ENCODE data around the gene TNC. TPM values are rescaled to one million over a fixed set of nuclear protein-coding genes. Genes with fewer than 3 reads are reported as not detected.

The TNC gene
- total RNA-seq, 2 experiments from 2014 or later: 0.03 TPM; not detected in 1

- DNase-seq: no peak
- no peaks in the 10 kb centered on the region for H3K9me3 Mint-ChIP-seq
- ATAC-seq (ENCODE audit: low read depth): no peak
- peaks cover 7% of the 10 kb centered on the region for H3K4me1 Mint-ChIP-seq
- H3K36me3 Mint-ChIP-seq: no peaks in the 10 kb centered on the region
- no peak overlapping the region for H3K27ac Mint-ChIP-seq
- no peak overlapping the region for H3K4me3 Mint-ChIP-seq
- POLR2A ChIA-PET: no interaction called here
- peaks cover 2% of the 10 kb centered on the region for H3K27me3 Mint-ChIP-seq
Measured at GRCh38 chr9:115106001-115106400, 12.0 kb downstream of the TNC start.

- H3K27me3 Mint-ChIP-seq: peaks cover 2% of the 10 kb centered on the region
- no peaks in the 10 kb centered on the region for H3K9me3 Mint-ChIP-seq
- no peak overlapping the region for H3K27ac Mint-ChIP-seq
- POLR2A ChIA-PET: no interaction called here
- no peak for DNase-seq
- peaks cover 7% of the 10 kb centered on the region for H3K4me1 Mint-ChIP-seq
- no peak for ATAC-seq (ENCODE audit: low read depth)
- H3K4me3 Mint-ChIP-seq: no peak overlapping the region
- H3K36me3 Mint-ChIP-seq: no peaks in the 10 kb centered on the region
Measured at GRCh38 chr9:115104908-115105307, 13.0 kb downstream of the TNC start.

GRCh38 chr9:115103746-115104477 is 14.0 kb downstream of the TNC start:
- ATAC-seq (ENCODE audit: low read depth) (no peak), DNase-seq (no peak)
- Mint-ChIP-seq H3K27me3 (peaks cover 2% of the 10 kb centered on the region), H3K4me3 (no peak overlapping the region), H3K36me3 (no peaks in the 10 kb centered on the region), H3K9me3 (no peaks in the 10 kb centered on the region), H3K27ac (no peak overlapping the region), H3K4me1 (peaks cover 7% of the 10 kb centered on the region)
- POLR2A ChIA-PET: no interaction called here

DNA sequence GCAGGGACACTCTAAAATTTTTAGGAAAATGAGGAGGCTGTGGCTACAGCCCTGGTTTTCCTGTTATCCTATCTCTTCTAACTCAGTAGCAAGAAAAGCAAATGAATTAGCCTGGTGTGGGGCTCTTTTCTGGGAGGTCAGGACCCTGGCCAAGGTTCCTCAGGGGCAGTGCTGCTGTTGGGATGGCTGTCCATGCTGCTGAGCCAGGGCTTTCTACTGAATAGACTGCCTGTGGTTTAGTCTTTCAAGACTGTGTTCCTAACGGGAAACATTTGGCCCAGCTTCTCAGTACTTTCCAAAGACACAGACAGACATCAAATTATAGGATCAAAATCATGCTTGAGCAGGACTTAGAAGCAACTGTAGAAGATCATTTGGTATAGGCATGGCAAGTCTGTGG is 18.1 kb downstream of the TNC start:
- Mint-ChIP-seq H3K4me1 (no peaks in the 10 kb centered on the region), H3K27ac (no peak overlapping the region), H3K9me3 (peaks cover 1% of the 10 kb centered on the region), H3K27me3 (peaks cover 8% of the 10 kb centered on the region), H3K36me3 (no peaks in the 10 kb centered on the region), H3K4me3 (no peak overlapping the region)
- DNase-seq (no peak), ATAC-seq (ENCODE audit: low read depth) (no peak)
- POLR2A ChIA-PET: no interaction called here

DNA sequence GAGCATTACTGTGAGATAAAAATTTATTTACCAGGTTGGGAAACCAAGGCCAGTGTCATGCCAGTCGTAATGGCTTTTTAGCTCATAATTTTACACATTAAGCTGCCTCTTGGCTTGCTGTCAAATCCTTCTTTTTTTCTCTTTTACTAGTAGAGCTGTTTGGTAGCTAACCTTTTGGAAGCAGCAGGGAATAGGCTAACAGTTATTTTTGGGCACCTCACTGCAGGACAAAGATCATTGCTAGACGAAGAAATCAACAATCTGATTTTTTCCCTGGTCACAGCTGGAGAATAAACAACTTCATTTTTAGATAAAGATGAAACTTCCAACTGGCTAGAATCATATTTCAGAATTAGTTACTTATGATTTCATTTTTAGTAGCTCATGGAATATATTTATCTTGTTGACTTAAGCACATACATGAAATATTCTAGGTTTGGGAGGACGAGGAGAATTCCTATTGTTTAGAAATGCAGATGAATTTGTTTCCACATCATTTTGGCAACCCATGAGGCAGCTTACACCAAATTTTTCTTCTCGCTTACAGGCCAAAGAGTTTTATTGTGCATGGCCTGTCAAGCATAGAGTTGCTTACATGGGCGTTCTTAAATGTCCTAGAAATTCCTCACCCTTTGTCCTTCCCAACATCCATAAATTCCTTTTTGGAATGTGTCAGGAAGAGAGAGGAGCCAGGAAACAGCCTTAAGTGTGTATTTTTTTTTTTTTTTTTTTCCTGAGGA is 19.6 kb downstream of the TNC start:
- no peak for ATAC-seq (ENCODE audit: low read depth)
- Mint-ChIP-seq H3K9me3 (peaks cover 2% of the 10 kb centered on the region), H3K4me3 (no peak overlapping the region), H3K36me3 (no peaks in the 10 kb centered on the region), H3K27ac (no peak overlapping the region), H3K4me1 (no peaks in the 10 kb centered on the region), H3K27me3 (peaks cover 10% of the 10 kb centered on the region)
- POLR2A ChIA-PET: no interaction called here
- no peak for DNase-seq

- Mint-ChIP-seq H3K27me3 (peaks cover 14% of the 10 kb centered on the region), H3K4me3 (no peak overlapping the region), H3K4me1 (no peaks in the 10 kb centered on the region), H3K36me3 (no peaks in the 10 kb centered on the region), H3K27ac (no peak overlapping the region), H3K9me3 (peaks cover 2% of the 10 kb centered on the region)
- POLR2A ChIA-PET: no interaction called here
- ATAC-seq (ENCODE audit: low read depth): no peak
- no peak for DNase-seq
Measured at GRCh38 chr9:115093520-115093919, 24.4 kb downstream of the TNC start.

- no peaks in the 10 kb centered on the region for H3K36me3 Mint-ChIP-seq
- peaks cover 5% of the 10 kb centered on the region for H3K27me3 Mint-ChIP-seq
- no peak overlapping the region for H3K4me3 Mint-ChIP-seq
- H3K9me3 Mint-ChIP-seq: peaks cover 2% of the 10 kb centered on the region
- no peak for ATAC-seq (ENCODE audit: low read depth)
- no peaks in the 10 kb centered on the region for H3K4me1 Mint-ChIP-seq
- H3K27ac Mint-ChIP-seq: no peak overlapping the region
- no peak for DNase-seq
- POLR2A ChIA-PET: no interaction called here
Measured at GRCh38 chr9:115090486-115090885, 27.5 kb downstream of the TNC start.

- DNase-seq: no peak
- peaks cover 5% of the 10 kb centered on the region for H3K27me3 Mint-ChIP-seq
- H3K4me3 Mint-ChIP-seq: no peak overlapping the region
- no peak overlapping the region for H3K27ac Mint-ChIP-seq
- POLR2A ChIA-PET: no interaction called here
- no peaks in the 10 kb centered on the region for H3K4me1 Mint-ChIP-seq
- no peaks in the 10 kb centered on the region for H3K9me3 Mint-ChIP-seq
- ATAC-seq (ENCODE audit: low read depth): no peak
- no peaks in the 10 kb centered on the region for H3K36me3 Mint-ChIP-seq
Measured at GRCh38 chr9:115088860-115089259, 29.1 kb downstream of the TNC start.

DNA sequence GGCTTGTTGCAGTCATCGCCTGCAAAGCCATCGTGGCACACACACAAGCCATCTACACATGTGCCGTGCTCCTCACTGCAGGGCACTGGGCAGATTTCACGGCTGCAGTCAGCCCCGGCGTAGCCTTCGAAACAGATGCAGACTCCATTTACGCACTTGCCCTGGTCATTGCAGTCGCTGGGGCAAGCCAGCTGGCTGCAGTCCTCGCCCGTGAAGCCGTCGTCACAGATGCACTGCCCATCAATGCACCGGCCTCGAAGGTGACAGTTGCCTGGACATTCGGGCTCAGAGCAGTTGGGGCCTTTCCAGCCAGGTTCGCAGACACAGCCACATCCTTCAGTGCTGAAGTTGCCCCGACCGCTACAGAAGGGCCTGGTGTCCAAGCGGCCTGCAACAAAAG is 31.1 kb downstream of the TNC start:
- no peak overlapping the region for H3K4me3 Mint-ChIP-seq
- no peaks in the 10 kb centered on the region for H3K36me3 Mint-ChIP-seq
- peaks cover 4% of the 10 kb centered on the region for H3K27me3 Mint-ChIP-seq
- H3K4me1 Mint-ChIP-seq: no peaks in the 10 kb centered on the region
- no peaks in the 10 kb centered on the region for H3K9me3 Mint-ChIP-seq
- H3K27ac Mint-ChIP-seq: no peak overlapping the region
- POLR2A ChIA-PET: no interaction called here
- ATAC-seq (ENCODE audit: low read depth) (no peak), DNase-seq (no peak)

- Mint-ChIP-seq H3K27me3 (peaks cover 2% of the 10 kb centered on the region), H3K36me3 (no peaks in the 10 kb centered on the region), H3K27ac (no peak overlapping the region), H3K4me1 (no peaks in the 10 kb centered on the region), H3K4me3 (no peak overlapping the region), H3K9me3 (no peaks in the 10 kb centered on the region)
- POLR2A ChIA-PET: no interaction called here
- ATAC-seq (ENCODE audit: low read depth) (no peak), DNase-seq (no peak)
Measured at GRCh38 chr9:115086461-115086860, 31.5 kb downstream of the TNC start.

DNA sequence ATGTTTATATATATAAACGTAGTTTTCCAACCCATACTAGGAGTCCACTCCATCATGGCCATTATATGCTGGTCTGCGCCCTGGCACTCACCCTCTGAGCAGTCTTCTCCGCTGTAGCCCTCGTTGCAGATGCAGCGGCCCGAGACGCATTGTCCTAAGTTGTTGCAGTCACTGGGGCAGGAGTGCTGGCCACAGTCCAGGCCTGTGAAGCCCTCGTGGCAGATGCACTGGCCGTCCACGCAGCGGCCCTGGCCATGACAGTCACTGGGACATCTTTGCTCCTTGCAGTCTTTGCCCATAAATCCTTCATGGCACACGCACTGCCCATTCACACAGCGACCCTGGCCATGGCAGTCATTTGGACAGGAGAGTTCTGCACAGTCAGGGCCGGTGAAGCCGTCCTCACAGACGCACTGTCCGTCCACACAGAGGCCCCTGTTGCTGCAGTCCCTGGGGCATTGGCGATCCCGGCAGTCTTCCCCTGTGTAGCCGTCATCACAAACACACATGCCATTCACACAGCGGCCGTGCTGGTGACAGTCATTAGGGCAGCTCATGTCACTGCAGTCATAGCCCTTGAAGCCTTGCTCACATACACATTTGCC is 32.1 kb downstream of the TNC start:
- POLR2A ChIA-PET: no interaction called here
- DNase-seq (no peak), ATAC-seq (ENCODE audit: low read depth) (no peak)
- Mint-ChIP-seq H3K36me3 (no peaks in the 10 kb centered on the region), H3K27me3 (peaks cover 6% of the 10 kb centered on the region), H3K27ac (no peak overlapping the region), H3K4me3 (no peak overlapping the region), H3K4me1 (no peaks in the 10 kb centered on the region), H3K9me3 (no peaks in the 10 kb centered on the region)

DNA sequence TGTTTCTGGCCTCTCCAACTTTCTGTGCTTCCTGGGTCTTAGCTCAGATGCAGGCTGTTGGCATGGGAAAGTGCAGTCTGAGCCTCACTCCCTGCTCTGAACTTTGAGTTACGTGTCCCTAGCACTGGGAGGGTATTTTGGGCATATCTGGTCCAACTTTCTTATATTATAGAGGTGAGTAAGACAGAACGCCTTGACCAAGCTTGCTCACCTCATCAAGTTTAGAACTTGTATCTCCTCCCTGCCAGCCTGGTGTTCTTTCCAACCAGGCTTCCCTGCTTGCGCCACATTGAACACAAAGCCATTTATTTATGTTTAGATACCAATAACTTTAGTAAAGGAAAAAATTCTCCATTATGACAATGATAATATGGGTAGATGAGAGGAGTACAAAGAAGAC is 33.2 kb downstream of the TNC start:
- ATAC-seq (ENCODE audit: low read depth): no peak
- H3K27ac Mint-ChIP-seq: no peak overlapping the region
- peaks cover 6% of the 10 kb centered on the region for H3K27me3 Mint-ChIP-seq
- no peak overlapping the region for H3K4me3 Mint-ChIP-seq
- no peak for DNase-seq
- POLR2A ChIA-PET: no interaction called here
- H3K9me3 Mint-ChIP-seq: no peaks in the 10 kb centered on the region
- no peaks in the 10 kb centered on the region for H3K36me3 Mint-ChIP-seq
- no peaks in the 10 kb centered on the region for H3K4me1 Mint-ChIP-seq

- Mint-ChIP-seq H3K27ac (no peak overlapping the region), H3K9me3 (no peaks in the 10 kb centered on the region), H3K4me1 (no peaks in the 10 kb centered on the region), H3K36me3 (no peaks in the 10 kb centered on the region), H3K4me3 (no peak overlapping the region), H3K27me3 (peaks cover 9% of the 10 kb centered on the region)
- DNase-seq (no peak), ATAC-seq (ENCODE audit: low read depth) (no peak)
- POLR2A ChIA-PET: no interaction called here
Measured at GRCh38 chr9:115084157-115084556, 33.8 kb downstream of the TNC start.

- H3K27ac Mint-ChIP-seq: no peak overlapping the region
- no peaks in the 10 kb centered on the region for H3K9me3 Mint-ChIP-seq
- no peak overlapping the region for H3K4me3 Mint-ChIP-seq
- DNase-seq (no peak), ATAC-seq (ENCODE audit: low read depth) (no peak)
- peaks cover 2% of the 10 kb centered on the region for H3K4me1 Mint-ChIP-seq
- peaks cover 15% of the 10 kb centered on the region for H3K27me3 Mint-ChIP-seq
- H3K36me3 Mint-ChIP-seq: no peaks in the 10 kb centered on the region
- POLR2A ChIA-PET: no interaction called here
Measured at GRCh38 chr9:115080242-115080641, 37.7 kb downstream of the TNC start.
